ENCODE results near the gene PROSER3.
"Not testable (repeated sequence)": the region's sequence is repeated elsewhere in the genome, so short reads cannot be mapped to it uniquely, and the experiment has no call there.

Gene PROSER3

GRCh38 chr19:35722897-35723296 is 35.1 kb upstream of the PROSER3 start:
- DNase-seq, result no peak

DNA sequence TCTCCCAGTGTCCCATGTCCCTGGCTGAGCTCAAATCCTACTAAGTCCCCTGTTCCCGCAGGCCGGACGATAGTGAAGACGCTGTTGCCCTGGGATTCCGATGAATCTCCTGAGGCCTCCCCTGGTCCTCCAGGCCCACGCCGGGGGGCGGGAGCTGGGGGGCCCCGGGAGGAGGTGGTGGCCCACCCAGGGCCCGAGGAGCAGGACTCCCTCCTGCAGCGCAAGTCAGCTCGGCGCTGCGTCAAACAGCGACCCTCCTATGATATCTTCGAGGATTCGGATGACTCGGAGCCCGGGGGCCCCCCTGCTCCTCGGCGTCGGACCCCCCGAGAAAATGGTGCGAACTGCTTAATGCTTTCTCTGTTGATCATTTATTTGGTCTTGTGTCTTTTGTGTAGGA is 34.3 kb upstream of the PROSER3 start:
- no peak for DNase-seq

DNA sequence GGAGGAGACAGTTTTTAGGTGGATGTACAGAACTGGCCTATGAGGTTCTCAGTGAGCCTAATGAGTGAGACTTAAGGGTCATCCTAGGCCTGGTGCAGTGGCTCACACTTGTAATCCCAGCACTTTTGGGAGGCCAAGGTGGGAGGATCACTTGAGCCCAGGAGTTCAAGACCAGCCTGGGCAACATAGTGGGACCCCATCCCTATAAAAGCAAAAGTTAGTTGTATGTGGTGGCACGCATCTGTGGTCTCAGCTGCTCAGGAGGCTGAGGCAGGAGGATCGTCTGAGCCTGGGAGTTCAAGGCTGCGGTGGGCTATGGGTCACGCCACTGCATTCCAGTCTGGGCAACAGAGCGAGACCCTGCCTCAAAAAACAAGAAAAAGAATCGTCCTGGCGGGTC is 33.8 kb upstream of the PROSER3 start:
- not testable (repeated sequence) for DNase-seq

DNA sequence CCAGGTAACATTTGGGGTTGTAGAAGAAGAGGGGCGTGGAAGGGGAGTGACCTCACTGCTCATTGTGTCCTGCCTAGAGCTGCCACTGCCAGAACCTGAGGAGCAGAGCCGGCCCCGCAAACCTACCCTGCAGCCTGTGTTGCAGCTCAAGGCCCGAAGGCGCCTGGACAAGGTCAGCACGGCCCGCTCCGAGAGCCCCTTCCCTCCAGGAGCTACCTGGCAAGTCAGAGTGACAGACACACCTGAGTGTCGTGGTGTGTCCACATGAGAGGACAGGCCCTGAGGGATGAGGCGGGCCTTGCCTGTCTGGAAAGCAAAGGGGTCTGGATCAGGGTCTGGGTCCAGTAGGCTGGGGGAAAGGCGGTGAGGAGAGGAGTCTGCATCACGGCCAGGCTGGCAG is 33.4 kb upstream of the PROSER3 start:
- no peak for DNase-seq

DNA sequence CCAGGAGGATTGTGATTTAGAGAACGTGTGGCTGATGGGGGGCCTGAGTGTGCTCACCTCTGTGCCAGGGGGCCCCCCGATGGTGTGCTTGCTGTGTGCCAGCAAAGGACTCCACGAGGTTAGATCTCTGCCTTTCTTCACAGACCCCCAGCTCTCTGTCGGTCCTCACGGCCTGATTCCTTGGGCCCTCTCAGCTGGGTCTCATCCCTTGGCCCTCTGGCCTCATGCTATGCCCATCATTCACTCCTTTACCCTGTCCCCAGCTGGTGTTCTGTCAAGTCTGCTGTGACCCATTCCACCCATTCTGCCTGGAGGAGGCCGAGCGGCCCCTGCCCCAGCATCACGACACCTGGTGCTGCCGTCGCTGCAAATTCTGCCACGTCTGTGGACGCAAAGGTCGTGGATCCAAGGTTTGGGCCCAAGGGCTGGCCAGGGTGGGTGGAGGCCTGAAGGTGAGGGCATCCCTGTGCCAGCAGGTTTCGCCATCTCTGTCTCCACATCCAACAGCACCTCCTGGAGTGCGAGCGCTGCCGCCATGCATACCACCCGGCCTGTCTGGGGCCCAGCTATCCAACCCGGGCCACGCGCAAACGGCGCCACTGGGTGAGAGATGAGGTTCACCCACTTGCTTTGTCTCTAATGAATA is 32.6 kb upstream of the PROSER3 start:
- DNase-seq, result no peak

DNA sequence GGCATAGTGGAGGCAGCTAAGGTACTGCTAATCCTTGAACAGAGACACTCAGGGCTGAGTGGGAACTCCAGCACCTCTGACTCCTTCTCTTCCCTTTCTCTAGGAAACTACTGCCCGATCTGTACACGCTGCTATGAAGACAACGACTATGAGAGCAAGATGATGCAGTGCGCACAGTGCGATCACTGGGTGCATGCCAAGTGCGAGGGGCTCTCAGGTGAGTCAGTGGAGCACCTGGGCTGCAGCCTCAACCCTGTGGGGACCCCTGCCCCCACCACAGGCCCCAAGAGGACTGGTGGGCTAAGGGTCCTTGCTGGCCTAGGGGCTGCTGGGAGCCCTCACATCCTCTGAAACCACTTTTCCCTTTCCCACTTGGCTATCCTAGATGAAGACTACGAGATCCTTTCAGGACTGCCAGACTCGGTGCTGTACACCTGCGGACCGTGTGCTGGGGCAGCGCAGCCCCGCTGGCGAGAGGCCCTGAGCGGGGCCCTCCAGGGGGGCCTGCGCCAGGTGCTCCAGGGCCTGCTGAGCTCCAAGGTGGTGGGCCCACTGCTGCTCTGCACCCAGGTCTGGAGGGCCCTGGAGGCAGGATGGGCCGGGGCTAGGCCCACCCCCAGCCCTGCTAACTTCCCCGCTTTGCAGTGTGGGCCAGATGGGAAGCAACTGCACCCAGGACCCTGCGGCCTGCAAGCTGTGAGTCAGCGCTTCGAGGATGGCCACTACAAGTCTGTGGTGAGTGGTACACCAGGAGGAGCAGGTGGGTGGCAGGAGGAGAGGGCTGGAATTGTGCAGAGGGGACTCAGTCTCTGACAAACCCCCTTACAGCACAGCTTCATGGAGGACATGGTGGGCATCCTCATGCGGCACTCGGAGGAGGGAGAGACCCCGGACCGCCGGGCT is 30.7 kb upstream of the PROSER3 start:
- no peak for DNase-seq

- no peak for DNase-seq
Measured at GRCh38 chr19:35727956-35728706, 29.8 kb upstream of the PROSER3 start.

GRCh38 chr19:35729021-35729420 is 29.0 kb upstream of the PROSER3 start:
- DNase-seq, result no peak

GRCh38 chr19:35729763-35730162 is 28.2 kb upstream of the PROSER3 start:
- no peak for DNase-seq

- DNase-seq, result no peak
Measured at GRCh38 chr19:35730326-35730725, 27.6 kb upstream of the PROSER3 start.

GRCh38 chr19:35731353-35731752 is 26.6 kb upstream of the PROSER3 start:
- no peak for DNase-seq

DNA sequence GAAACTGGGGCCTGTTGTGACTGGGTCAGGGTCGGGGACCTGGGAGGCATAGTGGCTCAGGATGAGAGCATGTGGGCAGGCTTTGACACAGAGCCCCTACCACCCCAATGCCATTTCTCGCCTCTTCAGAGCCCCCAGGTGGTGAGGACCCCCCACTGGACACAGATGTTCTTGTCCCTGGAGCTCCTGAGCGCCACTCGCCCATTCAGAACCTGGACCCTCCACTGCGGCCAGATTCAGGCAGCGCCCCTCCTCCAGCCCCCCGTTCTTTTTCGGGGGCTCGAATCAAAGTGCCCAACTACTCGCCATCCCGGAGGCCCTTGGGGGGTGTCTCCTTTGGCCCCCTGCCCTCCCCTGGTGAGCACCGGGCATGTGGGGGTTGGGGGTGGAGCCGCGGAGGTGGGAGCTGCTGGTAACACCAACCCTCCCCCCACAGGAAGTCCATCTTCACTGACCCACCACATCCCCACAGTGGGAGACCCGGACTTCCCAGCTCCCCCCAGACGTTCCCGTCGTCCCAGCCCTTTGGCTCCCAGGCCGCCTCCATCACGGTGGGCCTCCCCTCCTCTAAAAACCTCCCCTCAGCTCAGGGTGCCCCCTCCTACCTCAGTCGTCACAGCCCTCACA is 26.1 kb upstream of the PROSER3 start:
- no peak for DNase-seq

- DNase-seq, result no peak
Measured at GRCh38 chr19:35732540-35733179, 25.3 kb upstream of the PROSER3 start.

- no peak for DNase-seq
Measured at GRCh38 chr19:35733180-35734125, 24.5 kb upstream of the PROSER3 start.

- DNase-seq, result no peak
Measured at GRCh38 chr19:35734273-35734672, 23.7 kb upstream of the PROSER3 start.

DNA sequence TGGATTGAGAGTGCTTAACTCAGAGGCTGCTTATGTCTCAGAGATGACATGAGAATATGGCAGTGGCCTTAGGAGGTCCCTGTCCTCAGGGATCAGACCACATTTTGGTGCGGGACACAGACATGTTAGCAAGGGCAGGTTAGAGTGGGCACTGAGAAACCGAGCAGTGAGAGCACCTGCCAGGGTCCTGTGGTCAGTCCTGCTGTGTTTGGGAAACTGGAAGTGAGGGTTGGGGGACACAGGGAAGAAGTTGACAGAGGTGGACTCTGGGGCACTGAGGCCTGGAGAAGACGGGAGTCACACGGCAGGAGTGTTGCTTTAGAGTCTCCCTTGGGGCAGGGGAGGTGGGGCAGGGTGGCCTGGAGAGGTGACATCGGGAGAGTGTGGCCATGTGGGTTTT is 23.1 kb upstream of the PROSER3 start:
- DNase-seq, result no peak

- no peak for DNase-seq
Measured at GRCh38 chr19:35736913-35737886, 20.8 kb upstream of the PROSER3 start.

GRCh38 chr19:35738021-35738886 is 19.7 kb upstream of the PROSER3 start:
- DNase-seq, result no peak

DNA sequence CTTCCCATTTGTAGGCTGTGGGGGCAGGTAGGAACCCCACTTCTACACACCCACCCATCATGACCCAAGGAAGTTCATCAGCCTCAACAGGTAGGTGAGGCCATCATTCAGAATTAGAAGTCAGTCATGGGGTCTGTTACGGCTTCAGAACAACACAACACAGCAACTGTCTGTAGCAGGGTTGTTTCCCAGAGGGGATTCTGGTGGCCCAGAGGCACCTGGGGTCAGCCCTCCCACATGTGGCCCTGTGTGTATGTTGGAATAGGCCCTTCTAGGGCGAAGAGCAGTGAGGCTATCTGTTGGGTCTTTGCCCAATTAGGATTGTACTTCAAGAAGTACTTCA is 19.1 kb upstream of the PROSER3 start:
- no peak for DNase-seq

Measured in GDM1 (cell line).